ENCODE data around the gene DYNLT4. TPM values are rescaled to one million over a fixed set of nuclear protein-coding genes. Genes with fewer than 3 reads are reported as not detected.
"Not testable (repeated sequence)": the region's sequence is repeated elsewhere in the genome, so short reads cannot be mapped to it uniquely, and the experiment has no call there.

DYNLT4 gene
- total RNA-seq, 1 donor from 2014 or later: 0.32 TPM

DNA sequence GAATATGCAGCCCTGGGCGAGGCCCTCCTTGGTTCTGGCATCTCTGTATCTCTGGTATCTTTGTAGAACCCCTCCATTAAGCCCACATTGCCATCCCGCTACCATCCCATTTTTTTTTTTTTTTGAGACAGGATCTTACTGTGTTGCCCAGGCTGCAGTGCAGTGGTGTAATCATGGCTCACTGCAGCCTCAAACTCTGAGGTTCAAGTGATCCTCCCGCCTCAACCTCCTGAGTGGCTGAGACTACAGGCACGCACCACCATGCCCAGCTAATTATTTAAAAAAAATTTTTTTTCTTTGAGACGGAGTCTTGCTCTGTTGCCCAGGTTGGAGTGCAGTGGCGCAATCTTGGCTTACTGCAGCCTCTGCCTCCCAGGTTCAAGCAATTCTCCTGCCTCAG is 17.2 kb upstream of the DYNLT4 start:
- not testable (repeated sequence) for H3K27ac Mint-ChIP-seq; H3K36me3 Mint-ChIP-seq (ENCODE audit: low read depth); H3K9me3 Mint-ChIP-seq; H3K27me3 Mint-ChIP-seq (ENCODE audit: low read depth); H3K4me3 Mint-ChIP-seq (ENCODE audit: low read depth); DNase-seq (ENCODE audit: low spot score)
- peaks cover 14% of the 10 kb centered on the region for H3K4me1 Mint-ChIP-seq (ENCODE audit: low read depth)
- intact Hi-C loops (cut with micrococcal nuclease): loop anchor here (5.0 kb wide), 2 partner anchors 37 to 188 kb away; partner anchors contain the start of genes BEST4, HECTD3 and UROD

DNA sequence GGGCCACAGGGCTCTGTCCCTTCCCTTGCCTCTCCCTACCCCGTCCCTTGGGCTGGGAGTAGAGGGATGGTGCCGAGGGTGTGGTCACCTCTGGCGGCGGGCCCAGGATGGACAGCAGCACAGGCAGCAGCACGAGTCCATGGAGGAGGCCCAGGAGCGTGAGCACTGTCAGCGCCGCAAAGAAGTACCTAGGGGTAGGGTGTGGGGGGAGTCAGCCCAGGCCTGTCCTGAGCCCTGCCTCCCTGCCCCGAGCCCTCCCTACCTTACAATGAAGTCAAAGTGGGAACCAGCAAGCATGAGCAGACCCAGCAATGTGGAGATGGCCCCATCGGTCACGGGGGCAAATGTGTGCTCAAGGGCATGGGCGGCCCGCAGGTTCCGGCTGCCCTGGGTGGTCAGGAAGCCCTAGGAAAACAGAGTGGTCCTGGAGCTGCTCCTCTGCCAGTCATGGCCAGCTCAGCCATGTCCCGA is 15.9 kb upstream of the DYNLT4 start:
- H3K4me3 Mint-ChIP-seq (ENCODE audit: low read depth): no peak overlapping the region
- intact Hi-C loops (cut with micrococcal nuclease): loop anchor here (5.0 kb wide), 2 partner anchors 36 to 189 kb away; partner anchors contain the start of genes BEST4, HECTD3 and UROD
- peaks cover 3% of the 10 kb centered on the region for H3K36me3 Mint-ChIP-seq (ENCODE audit: low read depth)
- H3K27ac Mint-ChIP-seq: no peak overlapping the region
- H3K27me3 Mint-ChIP-seq (ENCODE audit: low read depth): no peaks in the 10 kb centered on the region
- H3K4me1 Mint-ChIP-seq (ENCODE audit: low read depth): peaks cover 22% of the 10 kb centered on the region
- DNase-seq (ENCODE audit: low spot score): no peak
- no peaks in the 10 kb centered on the region for H3K9me3 Mint-ChIP-seq

DNA sequence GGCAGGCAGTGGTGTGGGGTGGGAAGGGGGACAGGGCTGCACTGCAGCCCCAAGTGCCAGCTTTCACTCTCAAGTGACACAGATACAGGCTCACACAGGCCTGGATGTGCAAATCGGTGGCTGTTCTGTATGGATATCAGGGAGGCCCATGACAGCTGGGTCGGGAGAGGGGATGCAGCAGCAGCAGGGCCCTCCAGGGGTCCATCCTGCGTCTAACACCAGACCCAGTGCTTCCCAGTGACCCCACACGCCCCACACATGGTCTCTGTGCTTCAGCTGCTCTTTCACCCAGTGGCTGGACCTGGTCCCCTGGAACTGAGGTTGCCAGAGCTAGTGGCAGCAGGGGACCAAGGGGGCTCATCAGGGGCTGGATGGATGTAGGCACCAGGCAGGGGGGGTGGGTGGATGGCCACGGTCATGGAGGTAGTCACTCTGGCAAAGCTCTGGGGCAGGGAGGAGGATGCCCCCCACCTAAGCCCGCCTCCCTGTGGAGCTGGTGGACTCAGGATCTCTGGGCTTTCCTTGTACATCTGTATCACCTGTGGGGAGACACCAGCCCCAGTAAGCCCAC is 15.1 kb upstream of the DYNLT4 start:
- Mint-ChIP-seq H3K36me3 (ENCODE audit: low read depth) (peaks cover 9% of the 10 kb centered on the region), H3K27ac (no peak overlapping the region), H3K9me3 (no peaks in the 10 kb centered on the region), H3K27me3 (ENCODE audit: low read depth) (no peaks in the 10 kb centered on the region), H3K4me1 (ENCODE audit: low read depth) (peaks cover 27% of the 10 kb centered on the region), H3K4me3 (ENCODE audit: low read depth) (no peak overlapping the region)
- intact Hi-C loops (cut with micrococcal nuclease): loop anchor here (5.0 kb wide), 2 partner anchors 35 to 190 kb away; partner anchors contain the start of genes BEST4, HECTD3 and UROD
- DNase-seq (ENCODE audit: low spot score): no peak

DNA sequence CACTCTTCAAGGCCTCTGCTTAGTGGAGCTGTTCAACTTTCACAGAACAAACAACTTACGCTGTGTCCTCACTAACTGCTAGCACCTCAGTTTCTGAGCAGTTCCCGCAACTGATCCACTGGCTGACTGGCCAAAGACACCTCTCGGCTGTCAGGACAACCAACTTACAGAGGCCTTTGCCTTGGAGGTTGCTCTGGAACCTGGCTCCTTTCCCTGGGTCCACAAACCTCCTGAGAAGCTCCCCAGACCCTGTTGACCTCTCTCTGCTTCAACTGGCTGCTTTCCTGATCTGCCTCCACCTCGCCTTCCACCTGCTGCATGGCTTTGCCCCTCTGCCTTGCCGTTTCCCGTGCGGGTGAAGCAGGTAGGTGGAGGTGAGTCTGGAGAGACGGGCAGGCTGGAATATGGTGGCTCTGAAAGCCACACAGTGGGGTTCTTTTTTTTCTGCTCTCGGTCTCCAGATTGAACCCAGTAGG is 14.1 kb upstream of the DYNLT4 start:
- intact Hi-C loops (cut with micrococcal nuclease): loop anchor here (5.0 kb wide), 2 partner anchors 34 to 191 kb away; partner anchors contain the start of genes BEST4, HECTD3 and UROD
- no peak for DNase-seq (ENCODE audit: low spot score)
- H3K27ac Mint-ChIP-seq: peak overlapping the region; percentile 98
- no peaks in the 10 kb centered on the region for H3K27me3 Mint-ChIP-seq (ENCODE audit: low read depth)
- peaks cover 14% of the 10 kb centered on the region for H3K36me3 Mint-ChIP-seq (ENCODE audit: low read depth)
- peak overlapping the region; percentile 88 for H3K4me3 Mint-ChIP-seq (ENCODE audit: low read depth)
- peaks cover 28% of the 10 kb centered on the region for H3K4me1 Mint-ChIP-seq (ENCODE audit: low read depth)
- H3K9me3 Mint-ChIP-seq: no peaks in the 10 kb centered on the region

DNA sequence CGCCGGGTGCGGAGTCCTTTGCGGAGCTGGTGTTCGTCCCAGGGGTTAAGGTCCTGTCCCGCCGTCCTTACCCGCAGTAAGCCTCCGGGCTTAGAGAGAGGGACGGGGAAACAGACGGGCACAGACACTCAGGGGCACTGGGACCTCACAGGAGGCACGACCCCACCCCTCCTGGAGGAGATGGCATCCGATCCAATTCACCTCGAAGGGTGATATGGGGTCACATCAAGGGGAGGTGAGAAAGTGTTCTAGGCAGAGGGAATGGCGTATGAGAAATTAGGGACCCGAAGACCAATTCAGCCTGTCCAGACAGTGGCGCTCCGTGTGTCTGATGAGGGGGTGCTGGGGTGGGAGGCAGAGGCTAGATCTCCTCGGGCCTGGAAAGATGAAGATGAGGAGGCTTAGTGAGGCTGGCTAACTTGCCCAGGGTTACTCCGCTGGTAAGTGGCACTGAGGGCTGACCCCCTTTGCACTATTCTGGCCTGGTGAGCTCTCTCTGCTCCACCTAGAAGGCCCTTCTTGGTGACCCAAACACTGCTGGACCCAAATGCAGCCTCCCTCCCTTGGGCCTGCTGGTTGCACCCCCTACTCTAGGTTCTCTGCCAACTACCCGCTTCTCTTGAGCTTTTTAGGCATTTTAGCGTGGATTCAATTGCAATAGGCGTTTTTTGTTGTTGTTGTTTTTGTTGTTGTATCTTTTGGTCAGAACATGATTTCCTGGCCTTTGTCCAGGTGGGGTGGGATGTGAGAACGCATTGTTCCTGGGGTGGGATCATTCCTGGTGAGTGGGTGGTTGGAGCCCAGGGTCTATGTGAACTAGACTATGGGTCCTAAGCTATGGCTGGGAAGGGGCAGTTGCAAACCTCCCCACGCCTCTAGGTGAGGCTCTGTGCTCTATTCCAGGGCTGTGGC is 13.4 kb upstream of the DYNLT4 start:
- intact Hi-C loops (cut with micrococcal nuclease): loop anchor here (1.0 to 5.0 kb wide), 4 partner anchors 13 to 192 kb away; partner anchors contain the start of genes BEST4, DYNLT4, HECTD3 and RNU5D-1
- H3K4me3 Mint-ChIP-seq (ENCODE audit: low read depth): peak overlapping the region; percentile 88
- no peak for DNase-seq (ENCODE audit: low spot score)
- peaks cover 28% of the 10 kb centered on the region for H3K4me1 Mint-ChIP-seq (ENCODE audit: low read depth)
- peak overlapping the region; percentile 98 for H3K27ac Mint-ChIP-seq
- H3K27me3 Mint-ChIP-seq (ENCODE audit: low read depth): no peaks in the 10 kb centered on the region
- no peaks in the 10 kb centered on the region for H3K9me3 Mint-ChIP-seq
- peaks cover 18% of the 10 kb centered on the region for H3K36me3 Mint-ChIP-seq (ENCODE audit: low read depth)

DNA sequence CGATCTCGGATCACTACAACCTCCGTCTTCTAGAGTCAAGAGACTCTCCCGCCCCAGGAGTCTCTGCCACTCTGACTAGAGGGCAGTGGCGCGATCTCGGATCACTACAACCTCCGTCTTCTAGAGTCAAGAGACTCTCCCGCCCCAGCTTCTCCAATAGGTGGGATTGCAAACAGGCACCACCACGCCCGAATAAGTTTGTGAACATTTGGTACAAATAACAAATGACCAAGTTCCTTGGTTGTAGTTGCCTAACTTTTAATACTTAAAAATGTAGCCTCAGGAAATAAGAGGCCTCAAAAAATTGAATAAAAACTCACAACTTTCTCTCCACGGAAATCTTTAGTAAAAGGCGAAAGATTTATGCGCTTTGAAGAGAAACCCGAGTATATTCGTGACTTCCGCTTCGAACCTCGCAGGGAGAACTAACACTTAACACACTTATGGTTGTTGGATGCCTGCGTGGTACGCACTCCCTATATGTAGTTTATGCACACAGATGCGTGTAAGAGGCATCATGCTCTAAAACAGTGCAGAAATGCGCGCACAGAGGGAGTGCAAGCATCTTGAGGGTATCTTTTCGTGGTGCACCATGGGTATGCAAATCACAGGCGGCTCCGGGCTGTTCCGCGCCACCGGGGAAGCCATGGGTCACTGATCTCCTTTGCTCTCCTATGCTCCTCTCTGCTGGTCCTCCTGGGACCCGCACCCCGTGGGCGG is 12.6 kb upstream of the DYNLT4 start:
- H3K4me1 Mint-ChIP-seq (ENCODE audit: low read depth): peaks cover 35% of the 10 kb centered on the region
- DNase-seq (ENCODE audit: low spot score): peak; percentile 84
- H3K36me3 Mint-ChIP-seq (ENCODE audit: low read depth): peaks cover 26% of the 10 kb centered on the region
- H3K27me3 Mint-ChIP-seq (ENCODE audit: low read depth): no peaks in the 10 kb centered on the region
- H3K9me3 Mint-ChIP-seq: no peaks in the 10 kb centered on the region
- intact Hi-C loops (cut with micrococcal nuclease): loop anchor here (1.0 to 5.0 kb wide), 4 partner anchors 12 to 193 kb away; partner anchors contain the start of genes BEST4, DYNLT4, HECTD3 and RNU5D-1
- H3K4me3 Mint-ChIP-seq (ENCODE audit: low read depth): peak overlapping the region; percentile 88
- peak overlapping the region; percentile 98 for H3K27ac Mint-ChIP-seq

DNA sequence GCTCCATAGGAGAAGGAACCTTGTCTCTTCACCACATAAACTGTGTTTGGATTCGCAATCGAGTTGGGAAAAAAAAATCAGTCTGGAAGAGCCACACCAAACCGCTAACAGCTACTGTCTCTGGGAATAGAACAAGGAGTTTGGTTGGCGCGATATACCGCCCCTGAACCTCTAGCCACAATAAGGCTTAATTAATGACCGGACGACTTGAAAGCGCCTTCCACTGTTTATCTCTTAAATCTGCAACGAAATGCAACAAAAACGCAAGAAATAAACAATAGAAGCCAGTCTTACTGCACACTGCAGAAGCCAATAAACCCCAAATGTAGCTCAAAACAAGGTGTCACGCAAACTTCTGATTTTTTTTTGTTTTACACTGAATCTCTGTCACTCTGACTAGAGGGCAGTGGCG is 12.1 kb upstream of the DYNLT4 start:
- peak overlapping the region; percentile 98 for H3K27ac Mint-ChIP-seq
- peak overlapping the region; percentile 88 for H3K4me3 Mint-ChIP-seq (ENCODE audit: low read depth)
- no peaks in the 10 kb centered on the region for H3K9me3 Mint-ChIP-seq
- H3K27me3 Mint-ChIP-seq (ENCODE audit: low read depth): no peaks in the 10 kb centered on the region
- H3K4me1 Mint-ChIP-seq (ENCODE audit: low read depth): peaks cover 36% of the 10 kb centered on the region
- peaks cover 31% of the 10 kb centered on the region for H3K36me3 Mint-ChIP-seq (ENCODE audit: low read depth)
- no peak for DNase-seq (ENCODE audit: low spot score)
- intact Hi-C loops (cut with micrococcal nuclease): no loop called here

DNA sequence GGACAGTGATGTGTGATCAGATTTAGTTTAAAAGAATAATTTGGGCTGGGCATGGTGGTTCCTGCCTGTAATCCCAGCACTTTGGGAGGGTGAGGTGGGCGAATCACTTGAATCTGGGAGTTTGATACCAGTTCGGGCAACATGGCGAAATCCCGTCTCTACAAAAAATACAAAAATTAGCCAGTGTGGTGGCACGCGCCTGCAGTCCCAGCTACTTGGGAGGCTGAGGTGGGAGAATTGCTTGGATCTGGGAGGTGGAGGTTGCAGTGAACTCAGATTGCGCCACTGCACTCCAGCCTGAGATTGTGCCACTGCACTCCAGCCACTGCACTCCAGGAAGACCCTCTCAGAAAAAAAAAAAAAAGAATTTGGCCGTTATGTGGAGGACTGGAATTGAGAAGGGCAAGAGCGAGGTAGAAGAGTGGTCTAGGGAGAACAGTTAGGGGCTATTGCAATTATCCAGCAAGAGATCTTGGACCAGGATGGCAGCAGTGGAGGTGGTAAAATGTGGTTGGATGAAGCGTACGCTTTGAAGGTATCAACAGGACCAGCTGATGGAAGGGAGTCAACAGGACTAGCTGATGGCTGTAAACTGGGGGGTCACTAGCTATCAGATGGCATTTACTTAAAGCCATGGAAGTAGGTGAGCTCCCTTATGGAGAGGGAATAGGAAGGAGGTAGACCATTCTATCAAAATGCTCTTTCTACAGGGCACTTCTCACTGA is 10.8 kb upstream of the DYNLT4 start:
- H3K27me3 Mint-ChIP-seq (ENCODE audit: low read depth): no peaks in the 10 kb centered on the region
- no peaks in the 10 kb centered on the region for H3K9me3 Mint-ChIP-seq
- peak overlapping the region; percentile 83 for H3K27ac Mint-ChIP-seq
- H3K4me3 Mint-ChIP-seq (ENCODE audit: low read depth): peak overlapping the region; percentile 78
- intact Hi-C loops (cut with micrococcal nuclease): no loop called here
- DNase-seq (ENCODE audit: low spot score): no peak
- peaks cover 39% of the 10 kb centered on the region for H3K4me1 Mint-ChIP-seq (ENCODE audit: low read depth)
- peaks cover 38% of the 10 kb centered on the region for H3K36me3 Mint-ChIP-seq (ENCODE audit: low read depth)

DNA sequence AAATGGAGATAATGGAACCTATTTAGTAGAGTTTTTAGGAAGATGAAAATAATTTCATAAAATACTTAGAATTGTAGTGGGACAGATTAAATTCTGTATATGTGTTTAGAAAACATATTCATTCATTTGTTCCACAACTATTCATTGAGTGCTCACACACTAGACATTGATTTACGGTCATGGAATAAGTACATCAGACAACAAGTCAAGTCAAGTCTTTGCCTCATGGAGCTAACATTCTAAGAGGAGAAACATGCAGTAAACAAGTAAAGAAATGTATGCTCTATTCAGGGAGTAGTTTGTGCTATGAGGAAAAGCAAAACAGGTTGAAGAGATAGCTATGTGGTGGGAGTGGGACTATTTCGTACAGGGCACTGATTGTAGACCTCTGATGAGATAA is 10.2 kb upstream of the DYNLT4 start:
- Mint-ChIP-seq H3K4me1 (ENCODE audit: low read depth) (peaks cover 39% of the 10 kb centered on the region), H3K4me3 (ENCODE audit: low read depth) (peak overlapping the region; percentile 20), H3K27ac (peak overlapping the region; percentile 17)

DNA sequence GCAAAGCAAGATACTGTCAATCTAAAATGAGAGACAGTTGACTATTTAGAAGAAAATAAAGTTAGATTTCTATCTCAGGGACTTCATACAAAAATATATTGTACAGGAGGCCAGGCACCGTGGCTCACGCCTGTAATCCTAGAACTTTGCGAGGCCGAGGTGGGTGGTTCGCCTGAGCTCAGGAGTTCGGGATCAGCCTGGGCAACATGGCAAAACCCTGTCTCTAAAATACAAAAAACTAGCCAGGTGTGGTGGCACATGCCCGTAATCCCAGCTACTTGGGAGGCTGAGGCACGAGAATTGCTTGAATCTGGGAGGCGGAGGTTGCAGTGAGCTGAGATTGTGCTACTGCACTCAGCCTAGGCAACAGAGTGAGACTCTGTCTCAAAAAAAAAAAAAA is 8.8 kb upstream of the DYNLT4 start:
- H3K9me3 Mint-ChIP-seq; intact Hi-C loops (cut with micrococcal nuclease); DNase-seq (ENCODE audit: low spot score); H3K27me3 Mint-ChIP-seq (ENCODE audit: low read depth): not testable (repeated sequence)
- Mint-ChIP-seq H3K27ac (peak overlapping the region; percentile 18), H3K4me3 (ENCODE audit: low read depth) (peak overlapping the region; percentile 90), H3K4me1 (ENCODE audit: low read depth) (peaks cover 49% of the 10 kb centered on the region), H3K36me3 (ENCODE audit: low read depth) (peaks cover 54% of the 10 kb centered on the region)

More for the DNA sequence above, 10.2 kb upstream of the DYNLT4 start:
- no peak for DNase-seq (ENCODE audit: low spot score)
- intact Hi-C loops (cut with micrococcal nuclease): no loop called here
- no peaks in the 10 kb centered on the region for H3K9me3 Mint-ChIP-seq
- H3K36me3 Mint-ChIP-seq (ENCODE audit: low read depth): peaks cover 41% of the 10 kb centered on the region
- H3K27me3 Mint-ChIP-seq (ENCODE audit: low read depth): no peaks in the 10 kb centered on the region

DNA sequence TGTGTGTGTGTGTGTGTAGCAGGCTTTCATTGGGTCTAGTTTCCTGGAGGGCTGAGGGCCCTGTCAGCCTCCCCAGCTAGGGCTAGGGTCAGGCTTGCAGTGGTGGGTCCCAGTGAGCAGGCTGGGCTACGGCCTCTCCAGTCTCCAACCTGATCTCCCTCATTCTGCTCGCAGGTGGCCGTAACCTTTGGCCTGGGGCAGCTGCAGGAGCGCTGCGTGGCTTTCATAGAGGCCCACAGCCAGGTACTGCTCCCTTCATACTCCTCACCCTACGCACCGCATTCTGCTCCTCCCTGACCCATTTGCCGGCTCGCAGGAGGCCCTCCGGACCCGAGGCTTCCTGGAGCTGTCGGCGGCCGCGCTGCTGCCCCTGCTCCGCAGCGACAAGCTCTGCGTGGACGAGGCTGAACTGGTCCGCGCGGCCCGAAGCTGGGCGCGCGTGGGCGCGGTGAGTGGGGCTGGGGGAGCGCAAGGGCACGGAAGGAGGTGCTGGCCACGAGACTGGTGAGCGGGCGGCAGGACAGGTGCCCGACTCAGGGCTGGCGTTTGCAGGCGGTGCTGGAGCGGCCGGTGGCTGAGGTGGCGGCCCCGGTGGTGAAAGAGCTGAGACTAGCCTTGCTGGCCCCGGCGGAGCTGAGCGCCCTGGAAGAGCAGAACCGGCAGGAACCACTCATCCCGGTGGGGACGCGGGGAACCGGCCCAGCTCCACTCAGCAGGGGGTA is 5.8 kb upstream of the DYNLT4 start:
- H3K4me1 Mint-ChIP-seq (ENCODE audit: low read depth): peaks cover 57% of the 10 kb centered on the region
- no peaks in the 10 kb centered on the region for H3K9me3 Mint-ChIP-seq
- H3K4me3 Mint-ChIP-seq (ENCODE audit: low read depth): no peak overlapping the region
- H3K36me3 Mint-ChIP-seq (ENCODE audit: low read depth): peaks cover 73% of the 10 kb centered on the region
- no peak for DNase-seq (ENCODE audit: low spot score)
- intact Hi-C loops (cut with micrococcal nuclease): no loop called here
- H3K27ac Mint-ChIP-seq: peak overlapping the region; percentile 85
- no peaks in the 10 kb centered on the region for H3K27me3 Mint-ChIP-seq (ENCODE audit: low read depth)

Measured in activated T-helper 2 cell treated with anti-CD3 and anti-CD28 coated beads, Interferon-gamma antibody, Interleukin-2, Interleukin-4, amounts not matched to agents 10 μg/mL and 5 μg/mL and 100 μg/mL, durations not matched to agents 14 hours and 24 hours and 36 hours (primary cell).